HepG2 (cell line): ENCODE data around the gene ZPLD1. TPM values are rescaled to one million over a fixed set of nuclear protein-coding genes. Genes with fewer than 3 reads are reported as not detected.

Source experiments
- ATAC-seq: fragments of 200-7000 bp; cut with Tn5 transposase; 3 replicates; pipeline ENCODE4 v1.9.1; 2020; ENCODE audit warnings: mild to moderate bottlenecking, moderate library complexity
- BruUV-seq: library from RNA; stranded (reverse); fragments of 400-500 nt; replicated peaks from 2 replicates; lab custom pipeline; 2021; lab: Mats Ljungman, UMichigan
- CTCF ChIA-PET: fragments of 300-600 bp; formaldehyde crosslinking; extraction: SDS; loops from one replicate; lab custom pipeline; 2021; ENCODE audit warnings: low total read pairs, inconsistent platforms, low intra/inter-chr PET ratio; lab: Yijun Ruan, JAX
- POLR2A ChIA-PET: fragments of 350-600 bp; sonication (Branson Sonifier 250); formaldehyde crosslinking; loops from one replicate; lab custom pipeline; 2020; ENCODE audit warnings: antibody characterized with exemption, inconsistent platforms; lab: Yijun Ruan, JAX
- DNase-seq: peaks from one replicate; pipeline ENCODE4 v3.0.0-alpha.2; 2015; ENCODE audit warnings: low spot score
- FAIRE-seq: peaks from 3 replicates; lab custom pipeline; 2011; peaks lifted over from hg19 to GRCh38; lab: Jason Lieb, UNC
- H2AFZ ChIP-seq: one replicate; pipeline ENCODE4 v1.6.1; 2011; ENCODE audit warnings: low read length, inconsistent platforms
- H3K27ac ChIP-seq: fragments of 300-600 bp; 3 replicates; pipeline ENCODE4 v1.8.0; 2011; ENCODE audit warnings: mixed run types, mild to moderate bottlenecking, mixed read lengths, low read length, inconsistent platforms; ENCODE audit not compliant: insufficient read depth; ENCODE audit errors: extremely low read length
- H3K27me3 ChIP-seq, 2 experiments: fragments of 200-600 bp in 1 of 2; 2 replicates in 1 of 2; 3 replicates in 1 of 2; pipeline versions ENCODE4 v1.6.0 to v1.8.0; 2011; ENCODE audit warnings: low read length in 2 of 2, mild to moderate bottlenecking in 2 of 2, moderate library complexity in 2 of 2, inconsistent platforms in 1 of 2; ENCODE audit not compliant: insufficient read depth in 2 of 2, control insufficient read depth in 1 of 2
- H3K36me3 ChIP-seq, 2 experiments: fragments of 200-600 bp in 1 of 2; replicated peaks in 1 of 2; 2 replicates in 1 of 2; 3 replicates in 1 of 2; pipeline versions ENCODE4 v1.5.1 to v1.8.0; 2011; ENCODE audit warnings: low read length in 2 of 2, inconsistent platforms in 1 of 2; ENCODE audit not compliant: insufficient read depth in 2 of 2, control insufficient read depth in 1 of 2
- H3K4me1 ChIP-seq: 2 replicates; pipeline ENCODE4 v1.5.1; 2012; ENCODE audit warnings: low read length, inconsistent platforms; ENCODE audit not compliant: insufficient read depth
- H3K4me2 ChIP-seq: 2 replicates; pipeline ENCODE4 v1.6.0; 2011; ENCODE audit warnings: low read depth, low read length, inconsistent platforms
- H3K4me3 ChIP-seq, 3 experiments: fragments of 200-600 bp in 1 of 3; sonication (generic), shearing (Covaris generic) in 1 of 3; replicated peaks in 1 of 3; 2 replicates each; pipeline ENCODE4 v1.5.1; 2011 to 2016; ENCODE audit warnings: low read length in 3 of 3, inconsistent platforms in 2 of 3, low read depth in 2 of 3, mild to moderate bottlenecking in 2 of 3, control low read depth in 1 of 3, mixed read lengths in 1 of 3; ENCODE audit not compliant: insufficient read depth in 1 of 3
- H3K79me2 ChIP-seq: one replicate; pipeline ENCODE4 v1.6.1; 2011; ENCODE audit warnings: low read length, inconsistent platforms; ENCODE audit not compliant: insufficient read depth
- H3K9ac ChIP-seq: 2 replicates; pipeline ENCODE4 v1.6.0; 2011; ENCODE audit warnings: mild to moderate bottlenecking, low read depth, low read length, inconsistent platforms; ENCODE audit not compliant: insufficient read depth
- H3K9me3 ChIP-seq: 2 replicates; pipeline ENCODE4 v1.5.1; 2012; ENCODE audit warnings: mild to moderate bottlenecking, low read length
- H4K20me1 ChIP-seq: 2 replicates; pipeline ENCODE4 v1.6.0; 2011; ENCODE audit warnings: inconsistent platforms, mild to moderate bottlenecking, low read length, moderate library complexity; ENCODE audit not compliant: insufficient read depth
- HNF4G ChIP-seq, 2 experiments: sonication (generic) in 1 of 2; formaldehyde crosslinking in 1 of 2; IDR thresholded peaks; 2 replicates each; pipeline versions ENCODE4 v1.4.0 to v1.6.1; 2011 to 2020; ENCODE audit warnings: borderline replicate concordance in 2 of 2, low read depth in 2 of 2, mild to moderate bottlenecking in 2 of 2, low read length in 1 of 2, missing genetic modification reagents in 1 of 2, moderate library complexity in 1 of 2
- HOXD1 ChIP-seq: sonication (generic); formaldehyde crosslinking; IDR thresholded peaks from 2 replicates; pipeline ENCODE4 v1.5.0; 2020; ENCODE audit warnings: missing genetic modification reagents
- MIER2 ChIP-seq: IDR thresholded peaks from 2 replicates; pipeline ENCODE4 v1.6.1; 2016; ENCODE audit warnings: missing biosample characterization, missing genetic modification reagents
- NCOA1 ChIP-seq: sonication (generic); formaldehyde crosslinking; IDR thresholded peaks from 2 replicates; pipeline ENCODE4 v1.9.0; 2021; ENCODE audit warnings: missing genetic modification reagents
- NFE2L1 ChIP-seq: sonication (generic); formaldehyde crosslinking; IDR thresholded peaks from 2 replicates; pipeline ENCODE4 v1.4.0; 2020; ENCODE audit warnings: missing genetic modification reagents, mild to moderate bottlenecking, borderline replicate concordance
- NPAS2 ChIP-seq: sonication (generic); formaldehyde crosslinking; IDR thresholded peaks from 2 replicates; pipeline ENCODE4 v1.8.0; 2022; ENCODE audit warnings: mild to moderate bottlenecking, missing genetic modification reagents, borderline replicate concordance
- POLR2AphosphoS5 ChIP-seq: IDR thresholded peaks from 2 replicates; pipeline ENCODE4 v1.6.1; 2012; ENCODE audit warnings: low read depth, low read length
- SMAD9 ChIP-seq: sonication (generic); formaldehyde crosslinking; IDR thresholded peaks from 2 replicates; pipeline ENCODE4 v1.5.1; 2020; ENCODE audit warnings: mild to moderate bottlenecking, missing genetic modification reagents
- TARDBP ChIP-seq: sonication (generic); formaldehyde crosslinking; IDR thresholded peaks from 2 replicates; pipeline ENCODE4 v1.8.0; 2022; ENCODE audit warnings: mild to moderate bottlenecking, missing genetic modification reagents
- XBP1 ChIP-seq: sonication (generic); formaldehyde crosslinking; IDR thresholded peaks from 2 replicates; pipeline ENCODE4 v1.5.0; 2020; ENCODE audit warnings: missing genetic modification reagents
- ZBTB20 ChIP-seq: sonication (generic); formaldehyde crosslinking; IDR thresholded peaks from 2 replicates; pipeline ENCODE4 v1.8.1; 2023; ENCODE audit warnings: missing genetic modification reagents, low read depth, mild to moderate bottlenecking, borderline replicate concordance
- ZBTB26 ChIP-seq: IDR thresholded peaks from 2 replicates; pipeline ENCODE4 v1.6.1; 2016; ENCODE audit warnings: missing compliant biosample characterization, missing genetic modification reagents, borderline replicate concordance
- ZNF224 ChIP-seq: sonication (generic); formaldehyde crosslinking; IDR thresholded peaks from 2 replicates; pipeline ENCODE4 v1.5.0; 2020; ENCODE audit warnings: mild to moderate bottlenecking, missing genetic modification reagents
- ZNF260 ChIP-seq: sonication (generic); formaldehyde crosslinking; IDR thresholded peaks from 2 replicates; pipeline ENCODE4 v1.4.0; 2020; ENCODE audit warnings: missing genetic modification reagents, low read depth, mild to moderate bottlenecking, borderline replicate concordance
- ZNF296 ChIP-seq: sonication (generic); formaldehyde crosslinking; conservative IDR thresholded peaks from 2 replicates; pipeline ENCODE4 v1.5.0; 2020; ENCODE audit warnings: mild to moderate bottlenecking, missing genetic modification reagents
- ZNF556 ChIP-seq: sonication (generic); formaldehyde crosslinking; IDR thresholded peaks from 2 replicates; pipeline ENCODE4 v1.4.0; 2020; ENCODE audit warnings: mild to moderate bottlenecking, missing genetic modification reagents, borderline replicate concordance
- ZNF619 ChIP-seq: sonication (generic); formaldehyde crosslinking; IDR thresholded peaks from 2 replicates; pipeline ENCODE4 v1.4.0; 2020; ENCODE audit warnings: mild to moderate bottlenecking, missing genetic modification reagents
- WGBS: methylation state at CpG from one replicate; pipeline ENCODE4 v1.1.6; 2017; ENCODE audit warnings: low lambda C conversion rate; 5-methylcytosine and 5-hydroxymethylcytosine counted together
- in situ Hi-C: cut with HindIII; loops from 2 replicates; pipeline ENCODE4 v1.10.0; 2017; ENCODE audit warnings: low pct_unique_long_range_greater_than_20kb; ENCODE audit not compliant: extremely low pct_ligation_motif_present
- intact Hi-C: fragments of 100-400 bp; cut with micrococcal nuclease; formaldehyde crosslinking; loops from one replicate; pipeline ENCODE4 v1.10.0; 2022; ENCODE audit not compliant: unreplicated experiment
- polyA plus RNA-seq, 8 experiments: library from polyadenylated mRNA; depleted of rRNA in 3 of 8; stranded (reverse) in 7 of 8; unstranded in 1 of 8; fragments of >200 nt; fragmentation: Illumina TruSeq in 4 of 8; extraction: Trizol in 4 of 8; gene quantifications; 2 replicates each; pipeline versions ENCODE4 v1.2.1 to v1.2.3, GENCODE V29; 2011 to 2016; ENCODE audit warnings: low read depth in 4 of 8, missing spikeins in 1 of 8, mixed read lengths in 1 of 8; ENCODE audit not compliant: insufficient read depth in 1 of 8
- total RNA-seq, 5 experiments: library from RNA; depleted of rRNA; stranded (reverse); fragments of >200 nt; fragmentation: Illumina TruSeq; extraction: Trizol; gene quantifications; 2 replicates each; pipeline ENCODE4 v1.2.3, GENCODE V29; 2016; ENCODE audit warnings: low read depth in 1 of 5
- TF ChIP-seq, protein P1 (sequence below): sonication (generic); formaldehyde crosslinking; IDR thresholded peaks from 2 replicates; pipeline ENCODE4; 2020; ENCODE audit warnings: missing genetic modification reagents, mild to moderate bottlenecking, borderline replicate concordance
- TF ChIP-seq, protein P2 (sequence below): sonication (generic); formaldehyde crosslinking; IDR thresholded peaks from 2 replicates; pipeline ENCODE4 v1.5.0; 2020; ENCODE audit warnings: missing genetic modification reagents, mild to moderate bottlenecking, borderline replicate concordance

The ZPLD1 gene
- total and polyA plus RNA-seq, 2 of the 13 experiments (the other 11 are each of a cell fraction or from before 2014, with no cell fraction given): not detected

- TF ChIP-seq HOXD1 (CRISPR knock-in tag): no peak
- TF ChIP-seq, protein P1, sequence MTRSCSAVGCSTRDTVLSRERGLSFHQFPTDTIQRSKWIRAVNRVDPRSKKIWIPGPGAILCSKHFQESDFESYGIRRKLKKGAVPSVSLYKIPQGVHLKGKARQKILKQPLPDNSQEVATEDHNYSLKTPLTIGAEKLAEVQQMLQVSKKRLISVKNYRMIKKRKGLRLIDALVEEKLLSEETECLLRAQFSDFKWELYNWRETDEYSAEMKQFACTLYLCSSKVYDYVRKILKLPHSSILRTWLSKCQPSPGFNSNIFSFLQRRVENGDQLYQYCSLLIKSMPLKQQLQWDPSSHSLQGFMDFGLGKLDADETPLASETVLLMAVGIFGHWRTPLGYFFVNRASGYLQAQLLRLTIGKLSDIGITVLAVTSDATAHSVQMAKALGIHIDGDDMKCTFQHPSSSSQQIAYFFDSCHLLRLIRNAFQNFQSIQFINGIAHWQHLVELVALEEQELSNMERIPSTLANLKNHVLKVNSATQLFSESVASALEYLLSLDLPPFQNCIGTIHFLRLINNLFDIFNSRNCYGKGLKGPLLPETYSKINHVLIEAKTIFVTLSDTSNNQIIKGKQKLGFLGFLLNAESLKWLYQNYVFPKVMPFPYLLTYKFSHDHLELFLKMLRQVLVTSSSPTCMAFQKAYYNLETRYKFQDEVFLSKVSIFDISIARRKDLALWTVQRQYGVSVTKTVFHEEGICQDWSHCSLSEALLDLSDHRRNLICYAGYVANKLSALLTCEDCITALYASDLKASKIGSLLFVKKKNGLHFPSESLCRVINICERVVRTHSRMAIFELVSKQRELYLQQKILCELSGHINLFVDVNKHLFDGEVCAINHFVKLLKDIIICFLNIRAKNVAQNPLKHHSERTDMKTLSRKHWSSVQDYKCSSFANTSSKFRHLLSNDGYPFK (CRISPR knock-in tag): no peak
- TF ChIP-seq ZBTB20 (CRISPR knock-in tag): no peak
- no peak for TF ChIP-seq XBP1
- no peak for TF ChIP-seq SMAD9 (CRISPR knock-in tag)
- TF ChIP-seq, all 625 proteins: peak for 0
Observed at GRCh38 chr3:102447272-102447671, 12.5 kb downstream of the ZPLD1 start (continued).

DNA sequence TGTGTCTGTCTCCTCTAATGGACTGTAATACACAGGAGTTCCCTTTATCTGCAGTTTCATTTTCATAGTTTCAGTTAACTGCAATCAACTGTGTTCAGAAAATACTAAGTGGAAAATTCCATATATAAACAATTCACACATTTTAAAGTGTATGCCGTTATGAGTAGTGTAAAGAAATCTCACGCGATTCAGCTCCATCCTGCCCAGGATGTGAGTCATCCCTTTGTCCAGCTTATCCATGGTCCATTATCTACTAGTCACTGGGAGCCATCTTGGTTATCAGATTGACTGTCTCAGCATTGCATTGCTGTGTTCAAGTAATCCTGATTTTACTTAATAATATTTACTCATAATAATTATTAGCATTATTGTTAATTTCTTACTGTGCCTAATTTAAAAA is 14.5 kb downstream of the ZPLD1 start:
- Histone ChIP-seq H3K4me3 (no peak overlapping the region), H3K9me3 (no peaks in the 10 kb centered on the region), H2AFZ (no peak overlapping the region), H3K36me3 (no peaks in the 10 kb centered on the region), H3K27me3 (no peaks in the 10 kb centered on the region), H3K9ac (no peak overlapping the region), H4K20me1 (no peaks in the 10 kb centered on the region), H3K27ac (no peak overlapping the region), H3K4me2 (no peak overlapping the region), H3K4me1 (no peaks in the 10 kb centered on the region), H3K79me2 (no peaks in the 10 kb centered on the region)
- ATAC-seq: no peak
- 2% methylated on average over 3 of the region's 3 CpGs for WGBS
- FAIRE-seq: no peak
- in situ Hi-C loops (no loop called here), intact Hi-C loops (no loop called here)
- ChIA-PET POLR2A (no interaction called here), CTCF (no interaction called here)
- no TSS peak for BruUV-seq
- no peak for DNase-seq
- TF ChIP-seq ZNF296 (CRISPR knock-in tag): no peak
- TF ChIP-seq TARDBP (CRISPR knock-in tag): no peak
- TF ChIP-seq MIER2 (CRISPR knock-in tag): no peak
- TF ChIP-seq ZNF556 (CRISPR knock-in tag): no peak
- no peak for TF ChIP-seq HNF4G (IDR thresholded peaks at IDR 0.05; ENCODE audit: borderline replicate concordance, low read depth, low read length)
- no peak for TF ChIP-seq HNF4G (CRISPR knock-in tag; IDR thresholded peaks at IDR 0.05; ENCODE audit: borderline replicate concordance, low read depth)
- TF ChIP-seq ZNF619 (CRISPR knock-in tag): no peak
- TF ChIP-seq ZNF260 (CRISPR knock-in tag): no peak
- no peak for TF ChIP-seq NCOA1 (CRISPR knock-in tag)
- TF ChIP-seq ZNF224 (CRISPR knock-in tag): no peak
- TF ChIP-seq NFE2L1 (CRISPR knock-in tag): no peak
- no peak for TF ChIP-seq NPAS2 (CRISPR knock-in tag)
- TF ChIP-seq POLR2AphosphoS5: no peak
- TF ChIP-seq, protein P2, sequence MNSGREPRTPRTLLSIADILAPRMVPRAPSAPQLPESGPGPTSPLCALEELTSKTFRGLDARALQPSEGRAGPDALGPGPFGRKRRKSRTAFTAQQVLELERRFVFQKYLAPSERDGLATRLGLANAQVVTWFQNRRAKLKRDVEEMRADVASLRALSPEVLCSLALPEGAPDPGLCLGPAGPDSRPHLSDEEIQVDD (CRISPR knock-in tag): no peak
- TF ChIP-seq ZBTB26 (CRISPR knock-in tag): no peak
